ENCODE measurements around the gene MUC5AC.
"Not testable (repeated sequence)": the region's sequence is repeated elsewhere in the genome, so short reads cannot be mapped to it uniquely, and the experiment has no call there.

Gene MUC5AC

GRCh38 chr11:1209371-1210057 lies 51.8 kb downstream of the MUC5AC start:
- DNase-seq, result no peak

GRCh38 chr11:1211838-1212237 lies 54.1 kb downstream of the MUC5AC start:
- no peak for DNase-seq

- not testable (repeated sequence) for DNase-seq
Observed at GRCh38 chr11:1215826-1216225, 58.1 kb downstream of the MUC5AC start.

GRCh38 chr11:1217151-1217550 lies 59.4 kb downstream of the MUC5AC start:
- DNase-seq, result no peak

- DNase-seq, result no peak
Observed at GRCh38 chr11:1218256-1218787, 60.6 kb downstream of the MUC5AC start.

GRCh38 chr11:1218788-1219445 lies 61.2 kb downstream of the MUC5AC start:
- DNase-seq, result no peak

- DNase-seq, result no peak
Observed at GRCh38 chr11:1219446-1219833, 61.7 kb downstream of the MUC5AC start.

GRCh38 chr11:1219834-1220815 lies 62.4 kb downstream of the MUC5AC start:
- no peak for DNase-seq

- no peak for DNase-seq
Observed at GRCh38 chr11:1220941-1221721, 63.4 kb downstream of the MUC5AC start.

GRCh38 chr11:1221848-1222311 lies 64.1 kb downstream of the MUC5AC start:
- no peak for DNase-seq

GRCh38 chr11:1222491-1223345 lies 65.0 kb downstream of the MUC5AC start, which contains the start of gene MUC5B:
TSS of gene MUC5B (plus strand) at chr11:1223066. CDS start at chr11:1223124, 58 bp downstream.
- DNase-seq, result no peak

GRCh38 chr11:1223346-1224110 lies 65.8 kb downstream of the MUC5AC start:
- no peak for DNase-seq

- DNase-seq, result no peak
Observed at GRCh38 chr11:1224111-1224490, 66.3 kb downstream of the MUC5AC start.

- no peak for DNase-seq
Observed at GRCh38 chr11:1224491-1225385, 67.0 kb downstream of the MUC5AC start.

- no peak for DNase-seq
Observed at GRCh38 chr11:1225386-1226225, 67.9 kb downstream of the MUC5AC start.

GRCh38 chr11:1226226-1226985 lies 68.7 kb downstream of the MUC5AC start:
- DNase-seq, result no peak

GRCh38 chr11:1226986-1227550 lies 69.3 kb downstream of the MUC5AC start:
- no peak for DNase-seq

All from T1000 (cell line).